ENCODE measurements around the gene MPO. TPM values are rescaled to one million over a fixed set of nuclear protein-coding genes. Genes with fewer than 3 reads are reported as not detected.

The MPO gene
- total and polyA plus RNA-seq, 2 donors (not counting 1 experiment from before 2014, with no cell fraction given) = 0.07 TPM; not detected in 1

DNA sequence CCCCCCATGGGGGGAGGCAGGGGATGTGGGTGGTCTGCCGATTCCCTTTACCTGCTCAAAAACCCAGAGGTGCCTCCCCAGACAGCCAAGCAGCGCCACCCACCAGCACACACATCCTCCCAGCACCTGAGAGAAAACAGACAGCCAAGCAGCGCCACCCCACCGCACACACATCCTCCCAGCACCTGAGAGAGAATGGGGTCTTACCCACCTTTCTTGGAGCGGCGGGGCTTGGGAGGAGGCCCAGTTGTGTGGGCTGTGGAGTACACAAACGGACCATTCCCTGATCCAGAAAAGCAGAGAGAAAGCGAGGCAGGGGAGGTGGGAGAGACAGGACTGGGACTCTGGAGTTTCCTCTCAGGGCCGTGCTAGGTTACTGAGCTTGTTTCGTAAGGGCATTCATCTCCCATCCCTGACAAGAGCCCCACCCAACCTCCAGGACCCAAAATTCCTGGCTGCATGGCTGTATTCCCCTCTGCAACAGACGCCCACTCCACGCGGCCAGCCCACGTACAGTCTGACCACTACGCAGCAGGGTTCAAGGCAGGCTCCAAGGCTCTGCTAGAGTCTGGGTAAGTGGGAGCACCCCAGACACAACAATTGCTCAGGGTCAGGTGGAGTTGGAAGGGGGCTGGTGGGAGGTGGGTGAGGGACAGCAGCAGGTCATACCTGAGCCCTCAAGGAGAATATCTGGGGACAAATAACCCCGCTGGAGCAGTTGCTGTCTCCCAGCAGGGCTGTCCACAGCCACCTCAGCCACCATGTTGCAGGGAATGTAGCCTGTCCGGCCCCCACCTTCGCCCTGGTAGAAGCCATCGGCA is 25.6 kb upstream of the MPO start:
- no peaks in the 10 kb centered on the region for H3K9me3 ChIP-seq (ENCODE audit: control extremely low read depth in 1 of 3, control insufficient read depth in 2 of 3, insufficient read depth in 1 of 3, low read length in 2 of 3)
- 98% methylated on average over 13 of the region's 19 CpGs for whole genome bisulfite sequencing (ENCODE audit: insufficient coverage)
- H3K27ac ChIP-seq (ENCODE audit: low read length in 2 of 2) = no peak overlapping the region
- no peak overlapping the region for H3K9ac ChIP-seq (ENCODE audit: low read length)
- no peak overlapping the region for H2AFZ ChIP-seq (ENCODE audit: insufficient read depth, low read depth, low read length, poor library complexity, severe bottlenecking)
- H3K4me1 ChIP-seq (ENCODE audit: control insufficient read depth in 2 of 2, insufficient read depth in 2 of 2, low read length in 2 of 2) = peaks cover 3 to 14% of the 10 kb centered on the region in 2 donors
- no peaks in the 10 kb centered on the region for H3K36me3 ChIP-seq (replicated peaks in 1 of 2; ENCODE audit: control extremely low read depth in 1 of 2, control insufficient read depth in 1 of 2, extremely low read depth in 1 of 2, insufficient read depth in 2 of 2, low read length in 1 of 2)
- no peaks in the 10 kb centered on the region for H3K79me2 ChIP-seq (ENCODE audit: control insufficient read depth, insufficient read depth, low read length)
- TF ChIP-seq EZH2 (IDR thresholded peaks at IDR 0.05; ENCODE audit: borderline replicate concordance, insufficient read depth, low read depth, low read length, poor library complexity, severe bottlenecking) = no peak
- TF ChIP-seq, protein P1, sequence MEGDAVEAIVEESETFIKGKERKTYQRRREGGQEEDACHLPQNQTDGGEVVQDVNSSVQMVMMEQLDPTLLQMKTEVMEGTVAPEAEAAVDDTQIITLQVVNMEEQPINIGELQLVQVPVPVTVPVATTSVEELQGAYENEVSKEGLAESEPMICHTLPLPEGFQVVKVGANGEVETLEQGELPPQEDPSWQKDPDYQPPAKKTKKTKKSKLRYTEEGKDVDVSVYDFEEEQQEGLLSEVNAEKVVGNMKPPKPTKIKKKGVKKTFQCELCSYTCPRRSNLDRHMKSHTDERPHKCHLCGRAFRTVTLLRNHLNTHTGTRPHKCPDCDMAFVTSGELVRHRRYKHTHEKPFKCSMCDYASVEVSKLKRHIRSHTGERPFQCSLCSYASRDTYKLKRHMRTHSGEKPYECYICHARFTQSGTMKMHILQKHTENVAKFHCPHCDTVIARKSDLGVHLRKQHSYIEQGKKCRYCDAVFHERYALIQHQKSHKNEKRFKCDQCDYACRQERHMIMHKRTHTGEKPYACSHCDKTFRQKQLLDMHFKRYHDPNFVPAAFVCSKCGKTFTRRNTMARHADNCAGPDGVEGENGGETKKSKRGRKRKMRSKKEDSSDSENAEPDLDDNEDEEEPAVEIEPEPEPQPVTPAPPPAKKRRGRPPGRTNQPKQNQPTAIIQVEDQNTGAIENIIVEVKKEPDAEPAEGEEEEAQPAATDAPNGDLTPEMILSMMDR (IDR thresholded peaks at IDR 0.05) = no peak
- no peaks in the 10 kb centered on the region for H3K27me3 ChIP-seq (replicated peaks in 1 of 4; ENCODE audit: control extremely low read depth in 1 of 4, control insufficient read depth in 3 of 4, insufficient read depth in 4 of 4, low read length in 3 of 4)
- no peaks in the 10 kb centered on the region for H3K9me3 Mint-ChIP-seq (ENCODE audit: insufficient read depth)
- DNase-seq (no peak), ATAC-seq (ENCODE audit: low read depth) (no peak)
- H3K27ac Mint-ChIP-seq = no peak overlapping the region
- no peak overlapping the region for H3K4me3 Mint-ChIP-seq
- intact Hi-C loops (cut with micrococcal nuclease) = no loop called here
- no peaks in the 10 kb centered on the region for H4K20me1 ChIP-seq (ENCODE audit: control insufficient read depth, insufficient read depth, low read length, poor library complexity, severe bottlenecking)
- CTCF ChIA-PET = interaction anchor here (0.7 to 4.8 kb wide), 4 partner anchors 9 to 154 kb away, joined by 3 to 59 read pairs (median 6); partner anchors contain the start of gene RNF43
- POLR2A ChIA-PET = no interaction called here
- H3K4me1 Mint-ChIP-seq = peaks cover 11% of the 10 kb centered on the region
- H3K4me3 ChIP-seq (ENCODE audit: control extremely low read depth in 1 of 5, extremely low read depth in 1 of 5, insufficient read depth in 1 of 5, low read depth in 2 of 5, low read length in 4 of 5) = no peak overlapping the region
- H3K4me2 ChIP-seq (replicated peaks; ENCODE audit: low read depth, low read length, poor library complexity, severe bottlenecking) = no peak overlapping the region
- H3K27me3 Mint-ChIP-seq = no peaks in the 10 kb centered on the region

DNA sequence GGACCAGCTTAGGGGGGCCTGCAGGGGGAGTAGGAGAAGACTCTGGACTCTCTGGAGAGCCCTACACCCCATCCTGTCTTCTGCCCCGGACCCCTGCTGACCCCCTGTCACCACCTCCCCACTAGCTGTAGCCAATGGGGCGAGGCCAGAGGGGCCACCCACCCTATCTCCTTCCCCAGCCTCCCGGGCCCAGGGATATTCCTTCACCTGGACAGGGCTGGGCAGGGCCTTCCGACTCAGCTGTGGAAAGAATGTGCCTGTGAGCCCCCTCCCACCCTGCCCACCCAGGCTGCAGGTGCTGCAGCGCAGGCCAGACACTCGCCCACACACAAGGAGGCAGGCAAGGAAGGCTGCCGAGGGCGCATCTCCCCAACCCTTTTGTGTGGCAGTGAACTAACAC is 24.9 kb upstream of the MPO start:
- no peak overlapping the region for H3K4me2 ChIP-seq (replicated peaks; ENCODE audit: low read depth, low read length, poor library complexity, severe bottlenecking)
- no peak overlapping the region for H3K27ac ChIP-seq (ENCODE audit: low read length in 2 of 2)
- Mint-ChIP-seq H3K4me1 (peaks cover 11% of the 10 kb centered on the region), H3K27me3 (no peaks in the 10 kb centered on the region), H3K27ac (no peak overlapping the region), H3K9me3 (ENCODE audit: insufficient read depth) (no peaks in the 10 kb centered on the region), H3K4me3 (no peak overlapping the region)
- 86% methylated on average over 4 of the region's 8 CpGs for WGBS (ENCODE audit: insufficient coverage)
- H3K79me2 ChIP-seq (ENCODE audit: control insufficient read depth, insufficient read depth, low read length) = no peaks in the 10 kb centered on the region
- ATAC-seq (ENCODE audit: low read depth) (no peak), DNase-seq (no peak)
- H3K9me3 ChIP-seq (ENCODE audit: control extremely low read depth in 1 of 3, control insufficient read depth in 2 of 3, insufficient read depth in 1 of 3, low read length in 2 of 3) = no peaks in the 10 kb centered on the region
- no peak overlapping the region for H3K9ac ChIP-seq (ENCODE audit: low read length)
- POLR2A ChIA-PET = no interaction called here
- peaks cover 3 to 14% of the 10 kb centered on the region in 2 donors for H3K4me1 ChIP-seq (ENCODE audit: control insufficient read depth in 2 of 2, insufficient read depth in 2 of 2, low read length in 2 of 2)
- H3K27me3 ChIP-seq (replicated peaks in 1 of 4; ENCODE audit: control extremely low read depth in 1 of 4, control insufficient read depth in 3 of 4, insufficient read depth in 4 of 4, low read length in 3 of 4) = no peaks in the 10 kb centered on the region
- H2AFZ ChIP-seq (ENCODE audit: insufficient read depth, low read depth, low read length, poor library complexity, severe bottlenecking) = no peak overlapping the region
- TF ChIP-seq, protein P1 (IDR thresholded peaks at IDR 0.05) = no peak
- TF ChIP-seq EZH2 (IDR thresholded peaks at IDR 0.05; ENCODE audit: borderline replicate concordance, insufficient read depth, low read depth, low read length, poor library complexity, severe bottlenecking) = no peak
- H3K36me3 ChIP-seq (replicated peaks in 1 of 2; ENCODE audit: control extremely low read depth in 1 of 2, control insufficient read depth in 1 of 2, extremely low read depth in 1 of 2, insufficient read depth in 2 of 2, low read length in 1 of 2) = no peaks in the 10 kb centered on the region
- H3K4me3 ChIP-seq (ENCODE audit: control extremely low read depth in 1 of 5, extremely low read depth in 1 of 5, insufficient read depth in 1 of 5, low read depth in 2 of 5, low read length in 4 of 5) = no peak overlapping the region
- H4K20me1 ChIP-seq (ENCODE audit: control insufficient read depth, insufficient read depth, low read length, poor library complexity, severe bottlenecking) = no peaks in the 10 kb centered on the region
- CTCF ChIA-PET = interaction anchor here (0.7 to 4.8 kb wide), 6 partner anchors 10 to 154 kb away, joined by 3 to 59 read pairs (median 10); partner anchors contain the start of gene RNF43
- intact Hi-C loops (cut with micrococcal nuclease) = no loop called here
